ENCODE data around the gene MAGEB17.

- no peak for TF ChIP-seq CTCF (conservative IDR thresholded peaks at IDR 0.05)
- no peak for TF ChIP-seq EZH2 (IDR thresholded peaks at IDR 0.05; ENCODE audit: low read depth)
Measured at GRCh38 chrX:16191605-16192004, 24.3 kb downstream of the MAGEB17 start.
